Duodenal mucosa (tissue), 2 donors: Measurements from ENCODE around the gene KBTBD13.
"Not testable (repeated sequence)": the region's sequence is repeated elsewhere in the genome, so short reads cannot be mapped to it uniquely, and the experiment has no call there.

Source experiments
- H3K27ac ChIP-seq: one replicate; pipeline ENCODE4 v1.7.0; 2013; ENCODE audit warnings: low read depth, low read length
- H3K27me3 ChIP-seq, 2 donors: one replicate each; pipeline ENCODE4 v1.7.0; 2013; ENCODE audit warnings: low read length in 2 of 2, control low read depth in 1 of 2; ENCODE audit not compliant: insufficient read depth in 2 of 2, control insufficient read depth in 1 of 2
- H3K36me3 ChIP-seq, 2 donors: one replicate each; pipeline ENCODE4 v1.7.0; 2013; ENCODE audit warnings: low read length in 2 of 2, control low read depth in 1 of 2; ENCODE audit not compliant: insufficient read depth in 2 of 2, control insufficient read depth in 1 of 2
- H3K4me1 ChIP-seq, 2 donors: one replicate each; pipeline ENCODE4 v1.7.0; 2013; ENCODE audit warnings: low read length in 2 of 2, control low read depth in 1 of 2; ENCODE audit not compliant: insufficient read depth in 2 of 2, control insufficient read depth in 1 of 2
- H3K4me3 ChIP-seq, 2 donors: one replicate each; pipeline ENCODE4 v1.7.0; 2013; ENCODE audit warnings: low read length in 2 of 2, low read depth in 1 of 2
- H3K9ac ChIP-seq, 2 donors: one replicate each; pipeline ENCODE4 v1.7.0; 2013; ENCODE audit warnings: low read length in 2 of 2, low read depth in 1 of 2
- H3K9me3 ChIP-seq, 2 donors: one replicate each; pipeline ENCODE4 v1.7.0; 2013; ENCODE audit warnings: low read length in 2 of 2, control low read depth in 1 of 2; ENCODE audit not compliant: control insufficient read depth in 1 of 2

KBTBD13 gene

GRCh38 chr15:65037309-65037708 lies 39.2 kb upstream of the KBTBD13 start:
- H3K9ac ChIP-seq, result no peak overlapping the region
- no peak overlapping the region for H3K4me3 ChIP-seq
- H3K27ac ChIP-seq, result no peak overlapping the region

GRCh38 chr15:65038428-65038827 lies 38.1 kb upstream of the KBTBD13 start:
- no peak overlapping the region for H3K4me3 ChIP-seq
- no peaks in the 10 kb centered on the region for H3K27me3 ChIP-seq
- H3K9ac ChIP-seq, result no peak overlapping the region
- H3K27ac ChIP-seq, result no peak overlapping the region
- H3K36me3 ChIP-seq, result no peaks in the 10 kb centered on the region
- H3K9me3 ChIP-seq, result no peaks in the 10 kb centered on the region
- peaks cover 40 to 44% of the 10 kb centered on the region in 2 donors for H3K4me1 ChIP-seq

More at GRCh38 chr15:65037309-65037708, 39.2 kb upstream of the KBTBD13 start:
- peaks cover 39 to 44% of the 10 kb centered on the region in 2 donors for H3K4me1 ChIP-seq
- H3K27me3 ChIP-seq, result no peaks in the 10 kb centered on the region
- H3K9me3 ChIP-seq, result no peaks in the 10 kb centered on the region
- no peaks in the 10 kb centered on the region for H3K36me3 ChIP-seq

- Histone ChIP-seq H3K27me3 (no peaks in the 10 kb centered on the region), H3K9ac (no peak overlapping the region), H3K4me3 (no peak overlapping the region), H3K4me1 (peaks cover 38 to 43% of the 10 kb centered on the region in 2 donors), H3K9me3 (no peaks in the 10 kb centered on the region), H3K36me3 (no peaks in the 10 kb centered on the region), H3K27ac (no peak overlapping the region)
These were observed 37.7 kb upstream of the KBTBD13 start for GRCh38 chr15:65038836-65039235.

GRCh38 chr15:65040461-65040860 lies 36.1 kb upstream of the KBTBD13 start:
- H3K9me3 ChIP-seq, result no peaks in the 10 kb centered on the region
- no peak overlapping the region for H3K27ac ChIP-seq
- no peak overlapping the region for H3K4me3 ChIP-seq
- H3K36me3 ChIP-seq, result no peaks in the 10 kb centered on the region
- peaks cover 47 to 52% of the 10 kb centered on the region in 2 donors for H3K4me1 ChIP-seq
- H3K9ac ChIP-seq, result no peak overlapping the region
- H3K27me3 ChIP-seq, result no peaks in the 10 kb centered on the region

GRCh38 chr15:65041787-65042186 lies 34.8 kb upstream of the KBTBD13 start:
- Histone ChIP-seq H3K9ac (no peak overlapping the region), H3K9me3 (no peaks in the 10 kb centered on the region), H3K27ac (no peak overlapping the region), H3K4me3 (no peak overlapping the region), H3K36me3 (no peaks in the 10 kb centered on the region), H3K27me3 (no peaks in the 10 kb centered on the region), H3K4me1 (peaks cover 46 to 53% of the 10 kb centered on the region in 2 donors)

GRCh38 chr15:65042776-65043327 lies 33.7 kb upstream of the KBTBD13 start:
- Histone ChIP-seq H3K9me3 (no peaks in the 10 kb centered on the region), H3K4me3 (no peak overlapping the region), H3K36me3 (no peaks in the 10 kb centered on the region), H3K27ac (peak overlapping the region; percentile 5), H3K27me3 (no peaks in the 10 kb centered on the region), H3K4me1 (peaks cover 42 to 51% of the 10 kb centered on the region in 2 donors), H3K9ac (no peak overlapping the region)

- peak overlapping the region in 1 of 2 donors; percentile 46 for H3K4me3 ChIP-seq
- not testable (repeated sequence) for H3K27ac ChIP-seq, H3K9ac ChIP-seq, H3K27me3 ChIP-seq, H3K9me3 ChIP-seq, H3K36me3 ChIP-seq
- H3K4me1 ChIP-seq, result peaks cover 43 to 47% of the 10 kb centered on the region in 2 donors
These were observed 32.3 kb upstream of the KBTBD13 start for GRCh38 chr15:65044218-65044617.

- H3K4me3 ChIP-seq, result peak within 1 kb of the TSS; percentile 65 to 69
- H3K9me3 ChIP-seq, result no peaks in the 10 kb centered on the region
- peak within 1 kb of the TSS; percentile 45 to 49 for H3K9ac ChIP-seq
- peaks cover 48 to 49% of the 10 kb centered on the region in 2 donors for H3K4me1 ChIP-seq
- no peaks in the 10 kb centered on the region for H3K36me3 ChIP-seq
- H3K27ac ChIP-seq, result peak within 1 kb of the TSS; percentile 76
- no peaks in the 10 kb centered on the region for H3K27me3 ChIP-seq
These were observed 31.6 kb upstream of the KBTBD13 start, which contains the start of gene SLC51B for GRCh38 chr15:65044724-65045481. TSS of gene SLC51B (plus strand) at chr15:65045387. CDS start at chr15:65050005, 4,618 bp downstream.

- H3K27me3 ChIP-seq, result no peaks in the 10 kb centered on the region
- no peak overlapping the region for H3K4me3 ChIP-seq
- no peak overlapping the region for H3K9ac ChIP-seq
- no peaks in the 10 kb centered on the region for H3K9me3 ChIP-seq
- H3K36me3 ChIP-seq, result peaks cover 3 to 4% of the 10 kb centered on the region in 2 donors
- peaks cover 34 to 36% of the 10 kb centered on the region in 2 donors for H3K4me1 ChIP-seq
- no peak overlapping the region for H3K27ac ChIP-seq
These were observed 28.3 kb upstream of the KBTBD13 start for GRCh38 chr15:65048241-65048640.

- H3K4me3 ChIP-seq, result peak overlapping the region; percentile 50 to 70
- H3K4me1 ChIP-seq, result peaks cover 25 to 27% of the 10 kb centered on the region in 2 donors
- H3K27ac ChIP-seq, result no peak overlapping the region
- no peak overlapping the region for H3K9ac ChIP-seq
- no peaks in the 10 kb centered on the region for H3K27me3 ChIP-seq
- no peaks in the 10 kb centered on the region for H3K9me3 ChIP-seq
- peaks cover 3 to 9% of the 10 kb centered on the region in 2 donors for H3K36me3 ChIP-seq
These were observed 27.1 kb upstream of the KBTBD13 start for GRCh38 chr15:65049418-65049840.
